Smooth muscle cell (in vitro differentiated cells): ENCODE results near the gene DMRTA2. TPM values are rescaled to one million over a fixed set of nuclear protein-coding genes. Genes with fewer than 3 reads are reported as not detected.
A peak's percentile ranks its signal among the peaks of the same experiment; 100 is the strongest.

Source experiments
- DNase-seq: peaks from one replicate; lab custom pipeline; 2025; ENCODE audit not compliant: unreplicated experiment; lab: John Stamatoyannopoulos, UW
- H2AFZ ChIP-seq: fragments of 200-600 bp; sonication (generic); 2 replicates; pipeline ENCODE4 v1.6.0; 2016; ENCODE audit warnings: antibody characterized with exemption, low read depth, mild to moderate bottlenecking
- H3F3A ChIP-seq: fragments of 200-600 bp; sonication (generic); 2 replicates; pipeline ENCODE4 v1.6.0; 2017; ENCODE audit warnings: antibody characterized with exemption, low read depth
- H3K27ac ChIP-seq: fragments of 200-600 bp; sonication (generic); 2 replicates; pipeline ENCODE4 v1.5.1; 2016; ENCODE audit warnings: low read depth, mild to moderate bottlenecking
- H3K27me3 ChIP-seq: fragments of 200-600 bp; sonication (generic); 2 replicates; pipeline ENCODE4 v1.6.1; 2016; ENCODE audit warnings: low read depth, mild to moderate bottlenecking
- H3K36me3 ChIP-seq: fragments of 200-600 bp; sonication (generic); 2 replicates; pipeline ENCODE4 v1.5.1; 2016; ENCODE audit warnings: low read depth
- H3K4me1 ChIP-seq: fragments of 200-600 bp; sonication (generic); 2 replicates; pipeline ENCODE4 v1.5.1; 2016; ENCODE audit warnings: low read depth
- H3K4me2 ChIP-seq: fragments of 200-600 bp; sonication (generic); 2 replicates; pipeline ENCODE4 v1.6.0; 2016; ENCODE audit warnings: mild to moderate bottlenecking
- H3K4me3 ChIP-seq: fragments of 200-600 bp; sonication (generic); 2 replicates; pipeline ENCODE4 v1.5.1; 2016; ENCODE audit warnings: mild to moderate bottlenecking
- H3K79me2 ChIP-seq: fragments of 200-600 bp; sonication (generic); 2 replicates; pipeline ENCODE4 v1.6.0; 2016; ENCODE audit warnings: low read depth, mild to moderate bottlenecking
- H3K9ac ChIP-seq: fragments of 200-600 bp; sonication (generic); 2 replicates; pipeline ENCODE4 v1.6.0; 2016; ENCODE audit warnings: low read depth
- H3K9me3 ChIP-seq: fragments of 200-600 bp; sonication (generic); replicated peaks from 2 replicates; pipeline ENCODE4 v1.5.1; 2016; ENCODE audit warnings: low read depth
- H4K20me1 ChIP-seq: fragments of 200-600 bp; sonication (generic); 2 replicates; pipeline ENCODE4 v1.6.0; 2016; ENCODE audit warnings: low read depth
- CTCF ChIP-seq: fragments of 200-600 bp; sonication (generic); IDR thresholded peaks from 2 replicates; pipeline ENCODE4 v1.5.1; 2017; ENCODE audit warnings: borderline replicate concordance, mild to moderate bottlenecking, antibody characterized with exemption; ENCODE audit not compliant: insufficient read depth, poor library complexity, severe bottlenecking
- WGBS: methylation state at CpG from one replicate; pipeline ENCODE4 v1.1.7; 2016; ENCODE audit warnings: low lambda C conversion rate; 5-methylcytosine and 5-hydroxymethylcytosine counted together
- polyA plus RNA-seq: library from polyadenylated mRNA; unstranded; fragments of >200 nt; fragmentation: Nextera tagmentation; extraction: Ambion mirVana; gene quantifications from 2 replicates; pipeline ENCODE4 v1.2.1, GENCODE V29; 2016
- total RNA-seq: library from RNA; depleted of rRNA; stranded (reverse); fragments of >200 nt; gene quantifications from 2 replicates; pipeline ENCODE4 v1.2.3, GENCODE V29; 2014

Gene DMRTA2
- total and polyA plus RNA-seq, 2 experiments from 2014 or later = 0.04 TPM; not detected in 1

- no peak overlapping the region for H3K9ac ChIP-seq
- H3K36me3 ChIP-seq = no peaks in the 10 kb centered on the region
- H3K4me3 ChIP-seq = no peak overlapping the region
- H3K27me3 ChIP-seq = no peaks in the 10 kb centered on the region
- no peak for DNase-seq
- H3K4me1 ChIP-seq = no peaks in the 10 kb centered on the region
- H3K79me2 ChIP-seq = no peaks in the 10 kb centered on the region
- no peak overlapping the region for H3K4me2 ChIP-seq
- 93% methylated on average over 2 of the region's 2 CpGs for WGBS
- no peaks in the 10 kb centered on the region for H3K9me3 ChIP-seq
- H3K27ac ChIP-seq = no peak overlapping the region
- no peaks in the 10 kb centered on the region for H3F3A ChIP-seq
- H2AFZ ChIP-seq = no peak overlapping the region
- no peak for TF ChIP-seq CTCF
- H4K20me1 ChIP-seq = no peaks in the 10 kb centered on the region
Observed at GRCh38 chr1:50378770-50379169, 44.5 kb downstream of the DMRTA2 start.

DNA sequence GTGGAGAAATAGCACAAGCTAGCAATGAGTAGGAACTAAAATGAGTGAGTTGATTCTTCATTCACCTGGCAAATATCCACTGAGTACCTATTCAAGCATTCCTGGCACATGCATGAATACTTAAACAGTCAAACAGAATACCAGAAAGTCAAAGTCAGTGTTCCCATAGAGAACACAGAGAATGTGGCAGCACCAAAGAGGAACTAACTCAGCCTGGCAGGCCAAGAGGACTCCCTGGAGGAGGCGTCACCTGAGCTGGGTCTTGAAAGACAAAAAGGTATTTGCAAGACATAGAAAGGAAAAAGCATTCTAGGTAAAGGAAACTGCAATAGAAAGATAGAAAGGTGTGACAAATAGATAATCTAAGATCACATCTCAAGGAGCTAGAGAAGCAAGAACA, 49.7 kb downstream of the DMRTA2 start:
- Histone ChIP-seq H3K27ac (no peak overlapping the region), H2AFZ (no peak overlapping the region), H3K9me3 (no peaks in the 10 kb centered on the region), H3K4me1 (no peaks in the 10 kb centered on the region), H3K79me2 (no peaks in the 10 kb centered on the region), H4K20me1 (no peaks in the 10 kb centered on the region), H3K4me2 (no peak overlapping the region), H3K4me3 (no peak overlapping the region), H3K9ac (no peak overlapping the region), H3F3A (no peaks in the 10 kb centered on the region), H3K36me3 (no peaks in the 10 kb centered on the region), H3K27me3 (no peaks in the 10 kb centered on the region)
- WGBS = 59% methylated on average over 1 of the region's 1 CpG
- no peak for DNase-seq
- TF ChIP-seq CTCF = no peak

DNA sequence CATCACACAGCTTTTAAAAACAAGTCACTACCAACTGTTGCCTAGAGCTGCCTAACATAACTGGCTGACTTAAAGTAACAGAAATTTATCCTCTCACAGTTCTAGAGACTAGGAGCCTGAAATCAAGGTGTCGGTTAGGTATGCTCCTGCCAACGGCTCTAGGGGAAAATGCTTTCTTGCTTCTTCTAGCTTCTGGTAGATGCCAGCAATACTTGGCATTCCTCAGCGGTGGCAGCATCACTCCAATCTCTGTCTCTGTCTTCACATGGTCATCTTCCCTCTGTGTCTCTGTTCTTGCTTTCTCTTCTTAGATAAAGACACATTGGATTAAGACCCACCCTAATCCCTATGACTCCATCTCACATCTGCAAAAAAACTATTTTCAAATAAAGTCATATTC, 51.5 kb downstream of the DMRTA2 start:
- Histone ChIP-seq H3K9ac (no peak overlapping the region), H3K27me3 (peaks cover 17% of the 10 kb centered on the region), H3K4me1 (no peaks in the 10 kb centered on the region), H3K79me2 (no peaks in the 10 kb centered on the region), H2AFZ (no peak overlapping the region), H3K27ac (no peak overlapping the region), H3K36me3 (no peaks in the 10 kb centered on the region), H3K4me2 (no peak overlapping the region), H3K4me3 (no peak overlapping the region), H3F3A (no peaks in the 10 kb centered on the region), H4K20me1 (no peaks in the 10 kb centered on the region), H3K9me3 (no peaks in the 10 kb centered on the region)
- 36% methylated on average over 3 of the region's 3 CpGs for WGBS
- no peak for DNase-seq
- no peak for TF ChIP-seq CTCF

GRCh38 chr1:50369830-50370229, 53.4 kb downstream of the DMRTA2 start:
- TF ChIP-seq CTCF = peak; percentile 3
- H2AFZ ChIP-seq = no peak overlapping the region
- no peak overlapping the region for H3K4me2 ChIP-seq
- no peaks in the 10 kb centered on the region for H4K20me1 ChIP-seq
- no peaks in the 10 kb centered on the region for H3K79me2 ChIP-seq
- H3K4me1 ChIP-seq = no peaks in the 10 kb centered on the region
- peaks cover 26% of the 10 kb centered on the region for H3K27me3 ChIP-seq
- H3K9me3 ChIP-seq = no peaks in the 10 kb centered on the region
- no peaks in the 10 kb centered on the region for H3F3A ChIP-seq
- no peak overlapping the region for H3K27ac ChIP-seq
- no peak overlapping the region for H3K9ac ChIP-seq
- H3K4me3 ChIP-seq = no peak overlapping the region
- DNase-seq = no peak
- no peaks in the 10 kb centered on the region for H3K36me3 ChIP-seq
- WGBS = 76% methylated on average over 7 of the region's 7 CpGs
